A549 (cell line): ENCODE results near the gene ITGA2. TPM values are rescaled to one million over a fixed set of nuclear protein-coding genes. Genes with fewer than 3 reads are reported as not detected.

Experiments used
- ATAC-seq, 2 experiments: fragments of 200-7000 bp in 1 of 2; fragments of >200 bp in 1 of 2; cut with Nextera tagmentation in 1 of 2; cut with Tn5 transposase in 1 of 2; 3 replicates each; pipeline versions ENCODE4 v1.8.0 to v1.9.1; 2018 to 2020; ENCODE audit warnings: mild to moderate bottlenecking in 1 of 2, moderate library complexity in 1 of 2
- CTCF ChIA-PET: fragments of 300-600 bp; sonication (Branson Sonifier 250); formaldehyde crosslinking; extraction: SDS; loops from one replicate; lab custom pipeline; 2021; ENCODE audit warnings: antibody characterized with exemption, inconsistent platforms; lab: Yijun Ruan, JAX
- POLR2A ChIA-PET: fragments of 350-600 bp; formaldehyde crosslinking; extraction: SDS; loops from one replicate; lab custom pipeline; 2021; ENCODE audit warnings: antibody characterized with exemption, inconsistent platforms; lab: Yijun Ruan, JAX
- DNase-seq, 2 experiments: peaks; one replicate each; pipeline versions ENCODE4 v3.0.0 to v3.0.0-alpha.2; 2011 to 2016; ENCODE audit warnings: low read depth in 1 of 2, low spot score in 1 of 2
- FAIRE-seq: peaks from 2 replicates; lab custom pipeline; 2011; peaks lifted over from hg19 to GRCh38; lab: Jason Lieb, UNC
- H3K27ac ChIP-seq, 2 experiments: fragments of >200 bp; sonication (Bioruptor Twin); formaldehyde crosslinking; 3 replicates each; pipeline ENCODE4 v1.5.1; 2016 to 2017
- H3K4me1 ChIP-seq: fragments of >200 bp; sonication (Bioruptor Twin); formaldehyde crosslinking; 3 replicates; pipeline ENCODE4 v1.6.1; 2016
- H3K4me2 ChIP-seq: fragments of >200 bp; sonication (Bioruptor Twin); formaldehyde crosslinking; 3 replicates; pipeline ENCODE4 v1.6.1; 2016
- H3K4me3 ChIP-seq: fragments of >200 bp; sonication (Bioruptor Twin); formaldehyde crosslinking; 3 replicates; pipeline ENCODE4 v1.5.1; 2016
- H3K9me3 ChIP-seq: fragments of >200 bp; sonication (Bioruptor Twin); formaldehyde crosslinking; 3 replicates; pipeline ENCODE4 v1.6.1; 2016
- BHLHE40 ChIP-seq: IDR thresholded peaks from 2 replicates; pipeline ENCODE4 v1.6.1; 2012; ENCODE audit warnings: low read depth, low read length, inconsistent platforms
- CBX8 ChIP-seq: fragments of 200-600 bp; sonication (generic); IDR thresholded peaks from 2 replicates; pipeline ENCODE4 v1.6.1; 2016
- CTCF ChIP-seq: fragments of >200 bp; sonication (Bioruptor Twin); formaldehyde crosslinking; IDR thresholded peaks from 3 replicates; pipeline ENCODE4 v1.5.1; 2016
- EHMT2 ChIP-seq: fragments of 200-600 bp; sonication (generic); IDR thresholded peaks from 2 replicates; pipeline ENCODE4 v1.6.1; 2016; ENCODE audit warnings: antibody characterized with exemption, low read depth, mild to moderate bottlenecking, moderate library complexity
- GATA3 ChIP-seq: IDR thresholded peaks from 2 replicates; pipeline ENCODE4 v1.6.1; 2012; ENCODE audit warnings: borderline replicate concordance
- HOXB13 ChIP-seq: fragments of 250-450 bp; sonication (Bioruptor Pico); IDR thresholded peaks from 2 replicates; pipeline ENCODE4 v1.5.0; 2020; ENCODE audit warnings: low read depth, mild to moderate bottlenecking, moderate library complexity
- NPAS2 ChIP-seq: fragments of 250-450 bp; sonication (Bioruptor Pico); IDR thresholded peaks from 2 replicates; pipeline ENCODE4 v1.8.0; 2022; ENCODE audit warnings: mild to moderate bottlenecking, moderate library complexity, borderline replicate concordance
- PBX3 ChIP-seq: IDR thresholded peaks from 2 replicates; pipeline ENCODE4 v1.6.1; 2012
- PHF8 ChIP-seq: fragments of 200-600 bp; sonication (generic); IDR thresholded peaks from 2 replicates; pipeline ENCODE4 v1.6.1; 2016; ENCODE audit warnings: low read depth, mild to moderate bottlenecking, antibody characterized with exemption, moderate library complexity, borderline replicate concordance
- POLR2AphosphoS2 ChIP-seq: conservative IDR thresholded peaks from 2 replicates; pipeline ENCODE4 v1.6.1; 2012; ENCODE audit warnings: low read length, improper control_type of control experiment, inconsistent platforms
- RAD21 ChIP-seq, 2 experiments: fragments of >200 bp in 1 of 2; sonication (Bioruptor Twin) in 1 of 2; formaldehyde crosslinking in 1 of 2; IDR thresholded peaks in 1 of 2; conservative IDR thresholded peaks in 1 of 2; 2 replicates in 1 of 2; 3 replicates in 1 of 2; pipeline ENCODE4 v1.6.1; 2012 to 2018; ENCODE audit warnings: inconsistent platforms in 1 of 2
- RNF2 ChIP-seq: fragments of 200-600 bp; sonication (generic); IDR thresholded peaks from 2 replicates; pipeline ENCODE4 v1.6.1; 2016; ENCODE audit warnings: low read depth, mild to moderate bottlenecking, antibody characterized with exemption, moderate library complexity, borderline replicate concordance
- SMC3 ChIP-seq: fragments of >200 bp; sonication (Bioruptor Twin); formaldehyde crosslinking; IDR thresholded peaks from 3 replicates; pipeline ENCODE4 v1.6.1; 2018; ENCODE audit warnings: inconsistent platforms
- TP53 ChIP-seq: fragments of 250-450 bp; sonication (Bioruptor Pico); IDR thresholded peaks from 2 replicates; pipeline ENCODE4 v1.5.0; 2021; ENCODE audit warnings: mild to moderate bottlenecking, moderate library complexity
- ZNF302 ChIP-seq: fragments of 250-450 bp; sonication (Bioruptor Pico); IDR thresholded peaks from 2 replicates; pipeline ENCODE4 v1.9.0; 2021; ENCODE audit warnings: inconsistent platforms, mild to moderate bottlenecking, moderate library complexity
- ZSCAN20 ChIP-seq: fragments of 250-450 bp; sonication (Bioruptor Pico); IDR thresholded peaks from 2 replicates; pipeline ENCODE4 v1.8.0; 2022; ENCODE audit warnings: mild to moderate bottlenecking, moderate library complexity
- WGBS: methylation state at CpG from one replicate; pipeline ENCODE4 v1.1.6; 2017; ENCODE audit errors: missing lambda C conversion rate; 5-methylcytosine and 5-hydroxymethylcytosine counted together
- polyA plus RNA-seq, 4 experiments: library from polyadenylated mRNA; depleted of rRNA in 3 of 4; stranded (reverse); fragments of >200 nt; fragmentation: RNase III in 1 of 4; extraction: RNeasy Plus Mini Kit Qiagen cat#74134 plus additional on column Dnase treatment in 1 of 4; gene quantifications; 2 replicates in 3 of 4; 3 replicates in 1 of 4; pipeline ENCODE4 v1.2.3, GENCODE V29; 2011 to 2017

ITGA2 gene
- polyA plus RNA-seq, 2 of the 4 experiments (the other 2 are of a cell fraction): 8.5 to 28.0 TPM

- no peak overlapping the region for H3K27ac ChIP-seq
- CTCF ChIA-PET: interaction anchor here (1.4 to 9.1 kb wide), 4 partner anchors 8 to 167 kb away, joined by 3 to 124 read pairs (median 4); no protein-coding TSS in a partner anchor
- TF ChIP-seq POLR2AphosphoS2 (no peak), CTCF (0 out of 3 replicates have a peak, but pooled peaks have one; percentile 9)
- ATAC-seq (peak; percentile 57 to 73; a peak in 5 of 6 replicates), DNase-seq (no peak), FAIRE-seq (no peak)
- peak overlapping the region; percentile 34 for H3K4me2 ChIP-seq
- WGBS: 83% methylated on average over 2 of the region's 2 CpGs
- no peak overlapping the region for H3K4me3 ChIP-seq
- peaks cover 31% of the 10 kb centered on the region for H3K4me1 ChIP-seq
- no peaks in the 10 kb centered on the region for H3K9me3 ChIP-seq
- POLR2A ChIA-PET: no interaction called here
Measured at GRCh38 chr5:53091289-53091688, 102.1 kb downstream of the ITGA2 start.

DNA sequence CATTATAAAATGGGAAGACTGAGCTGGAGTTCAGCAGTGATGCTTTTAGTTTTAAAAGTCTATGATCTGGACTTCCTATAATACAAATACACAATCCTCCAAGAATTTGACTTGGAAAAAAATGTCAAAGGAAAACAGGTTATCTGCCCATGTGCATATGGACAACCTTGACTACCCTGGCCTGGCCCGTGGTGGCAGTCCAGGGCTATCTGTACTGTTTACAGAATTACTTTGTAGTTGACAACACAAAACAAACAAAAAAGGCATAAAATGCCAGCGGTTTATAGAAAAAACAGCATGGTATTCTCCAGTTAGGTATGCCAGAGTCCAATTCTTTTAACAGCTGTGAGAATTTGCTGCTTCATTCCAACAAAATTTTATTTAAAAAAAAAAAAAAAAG, 103.1 kb downstream of the ITGA2 start:
- WGBS: 21% methylated on average over 2 of the region's 2 CpGs
- FAIRE-seq: no peak
- no peak for DNase-seq
- Histone ChIP-seq H3K4me3 (no peak overlapping the region), H3K4me2 (no peak overlapping the region), H3K4me1 (peaks cover 31% of the 10 kb centered on the region), H3K27ac (no peak overlapping the region), H3K9me3 (no peaks in the 10 kb centered on the region)
- no peak for ATAC-seq
- ChIA-PET CTCF (interaction anchor here (1.2 to 9.1 kb wide), 5 partner anchors 14 to 168 kb away, joined by 3 to 124 read pairs (median 4); no protein-coding TSS in a partner anchor), POLR2A (interaction anchor here (1.0 to 1.5 kb wide), 2 partner anchors 60 to 144 kb away, joined by 3 to 4 read pairs; no protein-coding TSS in a partner anchor)
- no peak for TF ChIP-seq ZNF302 (CRISPR knock-in tag)
- TF ChIP-seq GATA3: no peak
- TF ChIP-seq HOXB13: no peak
- TF ChIP-seq CBX8: no peak
- no peak for TF ChIP-seq ZSCAN20
- no peak for TF ChIP-seq SMC3
- TF ChIP-seq EHMT2: no peak

DNA sequence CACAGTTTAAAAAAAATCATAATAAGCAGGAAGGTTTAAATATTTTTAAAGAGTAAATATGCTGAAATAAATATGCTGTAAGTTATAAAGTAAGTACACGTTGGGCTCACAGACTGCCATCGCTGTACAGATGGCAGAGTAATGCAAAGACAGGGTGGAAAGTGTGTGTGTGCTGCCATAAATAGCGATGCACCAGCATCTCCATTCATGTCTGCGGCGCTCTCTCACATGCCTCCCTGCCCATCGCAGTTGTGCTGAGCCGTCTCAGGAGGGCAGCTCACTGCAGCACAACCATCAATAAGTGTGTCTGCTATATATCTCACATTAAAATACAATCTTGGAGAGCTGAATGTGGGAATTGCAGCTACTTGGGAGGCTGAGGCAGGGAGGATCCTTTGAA, 106.1 kb downstream of the ITGA2 start:
- ChIA-PET CTCF (interaction anchor here (0.7 to 3.7 kb wide), 10 partner anchors 8 to 157 kb away, joined by 3 to 107 read pairs (median 4); partner anchors contain the start of gene ITGA2), POLR2A (no interaction called here)
- WGBS: 88% methylated on average over 7 of the region's 7 CpGs
- Histone ChIP-seq H3K27ac (no peak overlapping the region), H3K4me3 (no peak overlapping the region), H3K9me3 (no peaks in the 10 kb centered on the region), H3K4me2 (no peak overlapping the region), H3K4me1 (peaks cover 26% of the 10 kb centered on the region)
- TF ChIP-seq PHF8: no peak
- TF ChIP-seq PBX3: no peak
- TF ChIP-seq TP53 (CRISPR knock-in tag): no peak
- no peak for TF ChIP-seq HOXB13
- TF ChIP-seq NPAS2: no peak
- TF ChIP-seq SMC3: no peak
- no peak for TF ChIP-seq RNF2
- ATAC-seq (no peak; a peak in 1 of 6 replicates), FAIRE-seq (no peak), DNase-seq (no peak)

DNA sequence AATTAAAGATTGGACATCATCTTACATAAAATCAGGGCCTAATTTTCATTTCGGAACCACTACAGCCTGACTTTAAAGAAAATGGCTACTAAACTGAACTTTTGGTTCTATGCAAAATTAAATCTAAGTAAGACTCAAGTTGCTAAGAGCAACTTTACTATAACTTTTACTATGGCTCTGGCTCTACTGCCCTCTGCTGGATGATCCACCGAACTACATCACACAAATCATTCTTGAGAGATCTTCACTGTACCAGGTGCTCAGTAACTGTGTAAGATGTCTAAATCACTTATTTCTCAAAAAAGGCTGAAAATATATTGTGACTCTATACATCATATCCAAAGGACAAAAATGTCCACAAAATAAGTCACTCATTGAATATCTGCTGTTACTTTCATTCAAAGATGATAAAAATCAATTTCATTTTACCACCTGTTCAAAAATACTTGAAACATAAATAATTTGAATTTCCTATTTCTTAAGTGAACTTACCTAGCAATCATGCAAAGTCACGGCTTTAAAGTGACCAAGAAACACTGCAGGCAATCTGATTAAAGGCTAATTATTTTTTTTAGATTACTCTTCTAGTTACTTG, 106.9 kb downstream of the ITGA2 start:
- TF ChIP-seq SMC3 (peak; percentile 85), CTCF (peak; percentile 88), RAD21 (conservative IDR thresholded peaks at IDR 0.05 in 1 of 2, IDR thresholded peaks at IDR 0.05 in 1 of 2) (peak; percentile 84 to 85), BHLHE40 (no peak)
- peak; percentile 65 to 85; a peak in 3 of 6 replicates for ATAC-seq
- DNase-seq: peak; percentile 51 to 69
- CTCF ChIA-PET: interaction anchor here (0.6 to 3.7 kb wide), 14 partner anchors 9 to 159 kb away, joined by 3 to 107 read pairs (median 4); partner anchors contain the start of genes ITGA2 and MOCS2
- H3K4me2 ChIP-seq: no peak overlapping the region
- whole genome bisulfite sequencing: 2% methylated on average over 3 of the region's 3 CpGs
- peak; percentile 56 for FAIRE-seq
- POLR2A ChIA-PET: interaction anchor here (1.5 kb wide), 1 partner anchor 14 kb away, joined by 3 read pairs; the partner anchor contains the start of gene MOCS2
- H3K4me3 ChIP-seq: no peak overlapping the region
- no peak overlapping the region for H3K27ac ChIP-seq
- H3K4me1 ChIP-seq: peaks cover 20% of the 10 kb centered on the region
- H3K9me3 ChIP-seq: no peaks in the 10 kb centered on the region
